Lung (tissue), 12 donors: ENCODE measurements around the gene CCDC167. TPM values are rescaled to one million over a fixed set of nuclear protein-coding genes. Genes with fewer than 3 reads are reported as not detected.
A peak's percentile ranks its signal among the peaks of the same experiment; 100 is the strongest.

Experiments used
- ATAC-seq: fragments of 200-7000 bp; cut with Tn5 transposase; one replicate; pipeline ENCODE4 v1.9.1; 2020; ENCODE audit warnings: moderate number of reproducible peaks; ENCODE audit not compliant: insufficient read depth, low FRiP score
- DNase-seq, 3 donors: peaks; one replicate each; pipeline ENCODE4 v3.0.0-alpha.2; 2013 to 2017
- H3K27ac ChIP-seq, 2 donors: one replicate each; pipeline ENCODE4 v1.5.1; 2013; ENCODE audit warnings: mild to moderate bottlenecking in 2 of 2, moderate library complexity in 2 of 2, control low read depth in 1 of 2, inconsistent platforms in 1 of 2, low read depth in 1 of 2, low read length in 1 of 2
- H3K27me3 ChIP-seq, 3 donors: one replicate each; pipeline ENCODE4 v1.5.1; 2013; ENCODE audit warnings: low read length in 2 of 3; ENCODE audit not compliant: control insufficient read depth in 3 of 3, insufficient read depth in 3 of 3
- H3K36me3 ChIP-seq, 4 donors: one replicate each; pipeline ENCODE4 v1.5.1; 2013; ENCODE audit warnings: low read length in 4 of 4, mild to moderate bottlenecking in 1 of 4, moderate library complexity in 1 of 4; ENCODE audit not compliant: control insufficient read depth in 4 of 4, insufficient read depth in 4 of 4
- H3K4me1 ChIP-seq, 5 donors: one replicate each; pipeline ENCODE4 v1.5.1; 2013; ENCODE audit warnings: low read length in 5 of 5, mild to moderate bottlenecking in 2 of 5, moderate library complexity in 1 of 5; ENCODE audit not compliant: control insufficient read depth in 5 of 5, insufficient read depth in 5 of 5
- H3K4me3 ChIP-seq: one replicate; pipeline ENCODE4 v1.5.1; 2013; ENCODE audit warnings: mild to moderate bottlenecking, control low read depth, moderate library complexity
- H3K9ac ChIP-seq, 2 donors: one replicate each; pipeline ENCODE4 v1.5.1; 2013; ENCODE audit warnings: low read length in 2 of 2, control low read depth in 1 of 2; ENCODE audit not compliant: insufficient read depth in 1 of 2
- H3K9me3 ChIP-seq, 4 donors: one replicate each; pipeline ENCODE4 v1.5.1; 2013; ENCODE audit warnings: low read length in 3 of 4, mild to moderate bottlenecking in 1 of 4, moderate library complexity in 1 of 4; ENCODE audit not compliant: control insufficient read depth in 4 of 4, insufficient read depth in 3 of 4
- CTCF ChIP-seq: IDR thresholded peaks from 2 replicates; pipeline ENCODE4 v1.5.1; 2012; ENCODE audit warnings: mild to moderate bottlenecking; ENCODE audit errors: control extremely low read depth, extremely low read depth
- WGBS, 2 donors: extraction: QIAGEN DNeasy Blood & Tissue Kit; methylation state at CpG; one replicate each; pipeline ENCODE4 v1.1.7; 2013; 5-methylcytosine and 5-hydroxymethylcytosine counted together
- polyA plus RNA-seq, 2 donors: library from polyadenylated mRNA; stranded (reverse); fragments of 200-250 nt; gene quantifications; one replicate each; pipeline ENCODE4 v1.2.1, GENCODE V29; 2013
- total RNA-seq, 2 donors: library from RNA; depleted of rRNA in 1 of 2; stranded (reverse); fragments of >200 nt in 1 of 2; gene quantifications; one replicate each; pipeline ENCODE4 v1.2.1, GENCODE V29; 2014 to 2021
- donor health status: control.
- donor health status: control.
- donor health status: Bipolar disorder and iron deficiency.
- donor health status: healthy.
- donor health status: DM: yes; HTN: yes; CAD: no.

Gene CCDC167
- total and polyA plus RNA-seq, 4 donors = 13.4 to 54.6 (median 23.1) TPM

GRCh38 chr6:37519461-37519860 is 19.8 kb upstream of the CCDC167 start:
- H3K27me3 ChIP-seq = peaks cover 0 to 3% (median 2%) of the 10 kb centered on the region in 3 donors
- peaks cover 0 to 15% (median 1%) of the 10 kb centered on the region in 5 donors for H3K4me1 ChIP-seq
- no peak overlapping the region for H3K4me3 ChIP-seq
- ATAC-seq (no peak), DNase-seq (no peak)
- no peak overlapping the region for H3K9ac ChIP-seq
- WGBS, 2 donors = 94 to 95% methylated on average over 5 of the region's 5 CpGs
- H3K27ac ChIP-seq = no peak overlapping the region
- H3K36me3 ChIP-seq = no peaks in the 10 kb centered on the region
- no peaks in the 10 kb centered on the region for H3K9me3 ChIP-seq
- no peak for TF ChIP-seq CTCF

- Histone ChIP-seq H3K36me3 (no peaks in the 10 kb centered on the region), H3K9me3 (no peaks in the 10 kb centered on the region), H3K27me3 (peaks cover 0 to 15% (median 7%) of the 10 kb centered on the region in 3 donors), H3K4me1 (peaks cover 0 to 15% (median 1%) of the 10 kb centered on the region in 5 donors), H3K9ac (no peak overlapping the region), H3K4me3 (no peak overlapping the region), H3K27ac (no peak overlapping the region)
- DNase-seq = no peak
- no peak for TF ChIP-seq CTCF
- 82 to 94% methylated on average over 6 of the region's 6 CpGs for WGBS, 2 donors
- no peak for ATAC-seq
Observed at GRCh38 chr6:37518116-37518515, 18.4 kb upstream of the CCDC167 start.

- no peak overlapping the region for H3K9ac ChIP-seq
- no peak for TF ChIP-seq CTCF
- ATAC-seq = peak; percentile 44
- WGBS, 2 donors = 28 to 48% methylated on average over 11 of the region's 11 CpGs
- DNase-seq = no peak
- H3K27me3 ChIP-seq = peaks cover 0 to 22% (median 14%) of the 10 kb centered on the region in 3 donors
- no peaks in the 10 kb centered on the region for H3K36me3 ChIP-seq
- H3K9me3 ChIP-seq = no peaks in the 10 kb centered on the region
- no peak overlapping the region for H3K27ac ChIP-seq
- H3K4me1 ChIP-seq = peaks cover 0 to 15% (median 1%) of the 10 kb centered on the region in 5 donors
- no peak overlapping the region for H3K4me3 ChIP-seq
Observed at GRCh38 chr6:37517411-37517812, 17.7 kb upstream of the CCDC167 start.

GRCh38 chr6:37516920-37517405 is 17.3 kb upstream of the CCDC167 start:
- no peak for TF ChIP-seq CTCF
- DNase-seq (no peak), ATAC-seq (no peak)
- no peak overlapping the region for H3K27ac ChIP-seq
- peaks cover 0 to 15% (median 1%) of the 10 kb centered on the region in 5 donors for H3K4me1 ChIP-seq
- no peaks in the 10 kb centered on the region for H3K36me3 ChIP-seq
- 59 to 67% methylated on average over 16 of the region's 16 CpGs for WGBS, 2 donors
- H3K27me3 ChIP-seq = peaks cover 0 to 26% (median 17%) of the 10 kb centered on the region in 3 donors
- no peak overlapping the region for H3K9ac ChIP-seq
- H3K4me3 ChIP-seq = no peak overlapping the region
- no peaks in the 10 kb centered on the region for H3K9me3 ChIP-seq
